ENCODE results near the gene MINAR2. TPM values are rescaled to one million over a fixed set of nuclear protein-coding genes. Genes with fewer than 3 reads are reported as not detected.

The MINAR2 gene
- total and polyA plus RNA-seq, 2 donors (not counting 1 experiment from before 2014, with no cell fraction given), result not detected

- Histone ChIP-seq H3K9ac (ENCODE audit: low read length) (no peak overlapping the region), H2AFZ (ENCODE audit: insufficient read depth, low read depth, low read length, poor library complexity, severe bottlenecking) (no peak overlapping the region), H4K20me1 (ENCODE audit: control insufficient read depth, insufficient read depth, low read length, poor library complexity, severe bottlenecking) (no peaks in the 10 kb centered on the region), H3K9me3 (ENCODE audit: control extremely low read depth in 1 of 3, control insufficient read depth in 2 of 3, insufficient read depth in 1 of 3, low read length in 2 of 3) (peaks cover 0 to 8% (median 0%) of the 10 kb centered on the region in 3 donors), H3K4me1 (ENCODE audit: control insufficient read depth in 2 of 2, insufficient read depth in 2 of 2, low read length in 2 of 2) (no peaks in the 10 kb centered on the region), H3K27me3 (replicated peaks in 1 of 4; ENCODE audit: control extremely low read depth in 1 of 4, control insufficient read depth in 3 of 4, insufficient read depth in 4 of 4, low read length in 3 of 4) (no peaks in the 10 kb centered on the region), H3K79me2 (ENCODE audit: control insufficient read depth, insufficient read depth, low read length) (no peaks in the 10 kb centered on the region), H3K36me3 (replicated peaks in 1 of 2; ENCODE audit: control extremely low read depth in 1 of 2, control insufficient read depth in 1 of 2, extremely low read depth in 1 of 2, insufficient read depth in 2 of 2, low read length in 1 of 2) (no peaks in the 10 kb centered on the region), H3K27ac (ENCODE audit: low read length in 2 of 2) (no peak overlapping the region), H3K4me2 (replicated peaks; ENCODE audit: low read depth, low read length, poor library complexity, severe bottlenecking) (no peak overlapping the region), H3K4me3 (ENCODE audit: control extremely low read depth in 1 of 5, extremely low read depth in 1 of 5, insufficient read depth in 1 of 5, low read depth in 2 of 5, low read length in 4 of 5) (no peak overlapping the region)
- H3K27me3 Mint-ChIP-seq, result no peaks in the 10 kb centered on the region
- CTCF ChIA-PET, result interaction anchor here (1.4 kb wide), 1 partner anchor 8 kb away, joined by 3 read pairs; no protein-coding TSS in a partner anchor
- no peak overlapping the region for H3K4me3 Mint-ChIP-seq
- intact Hi-C loops (cut with micrococcal nuclease), result no loop called here
- WGBS (ENCODE audit: insufficient coverage), result 100% methylated on average over 1 of the region's 3 CpGs
- POLR2A ChIA-PET, result no interaction called here
- ATAC-seq (ENCODE audit: low read depth) (no peak), DNase-seq (no peak)
- no peaks in the 10 kb centered on the region for H3K9me3 Mint-ChIP-seq (ENCODE audit: insufficient read depth)
- no peaks in the 10 kb centered on the region for H3K4me1 Mint-ChIP-seq
- no peak overlapping the region for H3K27ac Mint-ChIP-seq
- TF ChIP-seq EZH2 (IDR thresholded peaks at IDR 0.05; ENCODE audit: borderline replicate concordance, insufficient read depth, low read depth, low read length, poor library complexity, severe bottlenecking), result no peak
- no peak for TF ChIP-seq CTCF (IDR thresholded peaks at IDR 0.05)
Observed at GRCh38 chr5:129807162-129807814, 59.4 kb downstream of the MINAR2 start.

Other genes starting within 250 kb of the MINAR2 start
- not detected in 2 replicates for gene CHSY3, start 156.4 kb downstream of the MINAR2 start, total RNA-seq
- not detected in 2 replicates for gene CHSY3, start 156.4 kb downstream of the MINAR2 start, polyA plus RNA-seq